SK-N-SH treated with all-trans-retinoic acid at 6 μM for 48 hours (cell line): Measurements from ENCODE around the gene TNNI3K.

Source experiments
- ATAC-seq: fragments of 200-7000 bp; cut with Tn5 transposase; 3 replicates; pipeline ENCODE4 v1.9.1; 2020; ENCODE audit warnings: mild to moderate bottlenecking, moderate library complexity
- ARNTL ChIP-seq: fragments of 450-650 bp; formaldehyde crosslinking; IDR thresholded peaks from 2 replicates; pipeline ENCODE4 v1.5.0; 2020; ENCODE audit warnings: low read depth, mild to moderate bottlenecking, moderate library complexity, borderline replicate concordance
- BACH2 ChIP-seq: fragments of 250-450 bp; sonication (Bioruptor Pico); IDR thresholded peaks from 2 replicates; pipeline ENCODE4 v1.9.0; 2021; ENCODE audit warnings: mild to moderate bottlenecking, borderline replicate concordance
- CREB5 ChIP-seq: fragments of 250-450 bp; sonication (Bioruptor Pico); IDR thresholded peaks from 2 replicates; pipeline ENCODE4 v1.5.1; 2020; ENCODE audit warnings: low read depth, mild to moderate bottlenecking, moderate library complexity
- CSDC2 ChIP-seq: fragments of 250-450 bp; sonication (Bioruptor Pico); IDR thresholded peaks from 2 replicates; pipeline ENCODE4 v1.5.0; 2020; ENCODE audit warnings: mild to moderate bottlenecking, moderate library complexity
- GLIS3 ChIP-seq: fragments of 250-450 bp; sonication (Bioruptor Pico); IDR thresholded peaks from 2 replicates; pipeline ENCODE4 v1.5.0; 2020; ENCODE audit warnings: mild to moderate bottlenecking, moderate library complexity
- ISL1 ChIP-seq: fragments of 250-450 bp; sonication (Bioruptor Pico); IDR thresholded peaks from 2 replicates; pipeline ENCODE4 v2.1.2; 2022; ENCODE audit warnings: mild to moderate bottlenecking, moderate library complexity
- OSR1 ChIP-seq: fragments of 250-450 bp; sonication (Bioruptor Pico); IDR thresholded peaks from 2 replicates; pipeline ENCODE4 v1.8.0; 2022; ENCODE audit warnings: moderate library complexity, mild to moderate bottlenecking, inconsistent platforms
- PATZ1 ChIP-seq: fragments of 250-450 bp; sonication (Bioruptor Pico); IDR thresholded peaks from 2 replicates; pipeline ENCODE4 v1.8.0; 2020; ENCODE audit warnings: mild to moderate bottlenecking, moderate library complexity, borderline replicate concordance
- POU6F1 ChIP-seq: fragments of 250-450 bp; sonication (Bioruptor Pico); IDR thresholded peaks from 2 replicates; pipeline ENCODE4 v1.8.0; 2021; ENCODE audit warnings: low read depth, mild to moderate bottlenecking, moderate library complexity, borderline replicate concordance
- PPARA ChIP-seq: fragments of 250-450 bp; sonication (Bioruptor Pico); IDR thresholded peaks from 2 replicates; pipeline ENCODE4 v1.5.0; 2020; ENCODE audit warnings: mild to moderate bottlenecking, borderline replicate concordance
- RARB ChIP-seq: fragments of 250-450 bp; sonication (Bioruptor Pico); IDR thresholded peaks from 2 replicates; pipeline ENCODE4 v1.8.0; 2021; ENCODE audit warnings: mild to moderate bottlenecking, moderate library complexity
- SNAI2 ChIP-seq: fragments of 250-450 bp; sonication (Bioruptor Pico); IDR thresholded peaks from 2 replicates; pipeline ENCODE4 v1.5.0; 2020; ENCODE audit warnings: mild to moderate bottlenecking, moderate library complexity
- TCF4 ChIP-seq: fragments of 250-450 bp; sonication (Bioruptor Pico); IDR thresholded peaks from 2 replicates; pipeline ENCODE4 v1.8.0; 2021; ENCODE audit warnings: mild to moderate bottlenecking, moderate library complexity, borderline replicate concordance
- TOX ChIP-seq: fragments of 250-450 bp; sonication (Bioruptor Pico); IDR thresholded peaks from 2 replicates; pipeline ENCODE4 v1.8.0; 2021; ENCODE audit warnings: mild to moderate bottlenecking, moderate library complexity, borderline replicate concordance
- TSHZ2 ChIP-seq: fragments of 250-450 bp; sonication (Bioruptor Pico); IDR thresholded peaks from 2 replicates; pipeline ENCODE4 v1.5.0; 2020; ENCODE audit warnings: mild to moderate bottlenecking, moderate library complexity
- ZC3H10 ChIP-seq: fragments of 250-450 bp; sonication (Bioruptor Pico); IDR thresholded peaks from 2 replicates; pipeline ENCODE4 v1.5.1; 2021; ENCODE audit warnings: mild to moderate bottlenecking, moderate library complexity
- ZFP3 ChIP-seq: fragments of 250-450 bp; sonication (Bioruptor Pico); IDR thresholded peaks from 2 replicates; pipeline ENCODE4 v1.5.0; 2020; ENCODE audit warnings: mild to moderate bottlenecking, moderate library complexity
- ZFP30 ChIP-seq: fragments of 450-650 bp; formaldehyde crosslinking; IDR thresholded peaks from 2 replicates; pipeline ENCODE4 v1.5.0; 2022; ENCODE audit warnings: mild to moderate bottlenecking, moderate library complexity
- ZNF565 ChIP-seq: fragments of 450-650 bp; formaldehyde crosslinking; conservative IDR thresholded peaks from 2 replicates; pipeline ENCODE4 v1.5.0; 2020; ENCODE audit warnings: low read depth, mild to moderate bottlenecking, moderate library complexity
- ZNF8 ChIP-seq: fragments of 450-650 bp; formaldehyde crosslinking; IDR thresholded peaks from 2 replicates; pipeline ENCODE4 v1.5.0; 2020; ENCODE audit warnings: mild to moderate bottlenecking, moderate library complexity

The TNNI3K gene

GRCh38 chr1:74205266-74205665 lies 29.9 kb upstream of the TNNI3K start (continued):
- TF ChIP-seq GLIS3 (CRISPR knock-in tag) (no peak), CREB5 (CRISPR knock-in tag) (no peak), ZFP30 (no peak), PPARA (no peak), TOX (CRISPR knock-in tag) (no peak), ZC3H10 (CRISPR knock-in tag) (no peak), ZNF565 (CRISPR knock-in tag) (no peak), POU6F1 (CRISPR knock-in tag) (no peak)

GRCh38 chr1:74215229-74215628 lies 20.0 kb upstream of the TNNI3K start:
- TF ChIP-seq TCF4 (CRISPR knock-in tag) (no peak), PPARA (no peak), CSDC2 (CRISPR knock-in tag) (no peak), ZFP30 (no peak), TSHZ2 (CRISPR knock-in tag) (no peak), SNAI2 (no peak), ZFP3 (CRISPR knock-in tag) (no peak), ZNF565 (CRISPR knock-in tag) (no peak), PATZ1 (CRISPR knock-in tag) (no peak), ISL1 (CRISPR knock-in tag) (no peak), ZC3H10 (CRISPR knock-in tag) (no peak), ZNF8 (no peak), RARB (CRISPR knock-in tag) (no peak), BACH2 (CRISPR knock-in tag) (no peak), TOX (CRISPR knock-in tag) (no peak)
- TF ChIP-seq, all 23 proteins: peak for 0
- ATAC-seq = no peak

- no peak for TF ChIP-seq PPARA
- TF ChIP-seq ZNF565 (CRISPR knock-in tag) = no peak
- no peak for TF ChIP-seq POU6F1 (CRISPR knock-in tag)
- TF ChIP-seq OSR1 (CRISPR knock-in tag) = no peak
- no peak for TF ChIP-seq TSHZ2 (CRISPR knock-in tag)
- no peak for TF ChIP-seq GLIS3 (CRISPR knock-in tag)
- TF ChIP-seq ZFP30 = no peak
- no peak for TF ChIP-seq PATZ1 (CRISPR knock-in tag)
- TF ChIP-seq ZNF8 = no peak
- no peak for TF ChIP-seq ZFP3 (CRISPR knock-in tag)
- no peak for TF ChIP-seq CREB5 (CRISPR knock-in tag)
- no peak for TF ChIP-seq ARNTL (CRISPR knock-in tag)
- TF ChIP-seq TOX (CRISPR knock-in tag) = no peak
- TF ChIP-seq, all 23 proteins: peak for 0
- ATAC-seq = no peak
Measured at GRCh38 chr1:74222701-74223100, 12.5 kb upstream of the TNNI3K start.
